ENCODE data around the gene CTXN1.
A peak's percentile ranks its signal among the peaks of the same experiment; 100 is the strongest.

CTXN1 gene

DNA sequence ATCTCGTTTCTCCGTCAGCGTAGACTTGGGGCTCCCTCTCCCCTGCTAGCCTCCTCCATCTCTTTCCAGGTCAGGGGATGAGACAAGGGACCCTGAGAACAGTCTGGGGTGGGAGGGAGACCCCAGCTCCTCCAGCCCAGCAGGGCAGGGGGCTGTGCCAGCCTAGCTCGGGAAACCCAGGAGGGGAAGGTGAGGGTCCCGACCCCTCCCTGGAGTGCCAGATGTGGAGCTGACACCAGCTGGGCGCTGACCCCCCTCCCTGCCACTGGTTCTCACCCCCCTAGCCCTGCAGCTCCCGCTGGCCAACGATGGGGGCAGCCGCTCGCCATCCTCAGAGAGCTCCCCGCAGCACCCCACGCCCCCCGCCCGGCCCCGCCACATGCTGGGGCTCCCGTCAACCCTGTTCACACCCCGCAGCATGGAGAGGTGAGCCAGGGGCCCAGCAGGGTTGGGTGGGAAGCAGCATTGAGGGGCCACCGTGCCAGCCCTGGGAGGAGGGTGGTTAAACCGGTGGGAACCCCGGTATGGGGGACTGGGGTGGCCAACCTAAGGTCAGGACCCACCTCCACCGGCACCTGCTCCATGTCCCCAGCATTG is 16.4 kb downstream of the CTXN1 start:
- Histone ChIP-seq H3K9ac (ENCODE audit: low read length) (no peak overlapping the region), H3K9me3 (ENCODE audit: control insufficient read depth, low read depth, low read length) (no peaks in the 10 kb centered on the region), H3K4me1 (ENCODE audit: control insufficient read depth, low read depth, low read length) (peaks cover 4% of the 10 kb centered on the region), H3K27ac (ENCODE audit: low read length) (no peak overlapping the region), H3K4me3 (ENCODE audit: low read length) (no peak overlapping the region), H3K36me3 (ENCODE audit: control insufficient read depth, low read depth, low read length) (peaks cover 16% of the 10 kb centered on the region), H3K27me3 (ENCODE audit: control insufficient read depth, insufficient read depth, low read length) (peaks cover 9% of the 10 kb centered on the region)

DNA sequence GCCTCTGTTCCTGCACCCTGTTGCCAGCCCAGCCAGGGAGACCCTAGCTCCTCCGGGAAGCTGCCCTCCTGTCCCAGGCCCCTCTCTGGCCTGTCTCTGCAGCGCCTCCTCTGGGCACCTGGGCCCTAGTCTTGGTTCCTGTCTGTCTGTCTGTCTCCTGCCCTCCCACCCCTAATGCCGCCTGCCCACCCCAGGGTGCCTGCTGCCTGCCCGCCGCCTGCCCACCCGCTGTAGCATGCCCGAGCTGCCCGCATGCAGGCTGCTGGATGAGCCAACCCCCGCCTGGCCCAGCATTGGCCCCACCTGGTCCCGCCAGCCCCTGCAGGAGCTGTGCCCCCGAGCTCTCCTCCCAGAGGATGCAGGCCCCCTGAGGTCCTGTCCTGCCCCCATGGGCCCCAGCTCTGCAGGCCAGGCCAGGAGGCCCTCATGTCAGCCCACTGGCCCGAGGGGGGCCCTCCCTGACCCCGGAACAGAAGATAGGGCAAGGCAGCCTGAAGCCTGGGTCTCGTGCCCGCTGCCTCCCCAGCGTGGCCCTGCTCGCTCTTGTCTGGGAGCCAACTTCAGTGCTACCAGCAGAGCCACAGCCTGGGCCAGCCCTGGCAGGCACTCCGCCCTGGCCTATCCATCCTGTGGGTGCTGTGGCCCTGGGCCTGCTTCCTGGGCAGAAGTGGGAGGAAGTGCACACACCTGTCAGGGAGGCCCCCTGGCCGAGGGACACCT is 17.0 kb downstream of the CTXN1 start:
- no peak overlapping the region for H3K27ac ChIP-seq (ENCODE audit: low read length)
- no peak overlapping the region for H3K4me3 ChIP-seq (ENCODE audit: low read length)
- peaks cover 5% of the 10 kb centered on the region for H3K4me1 ChIP-seq (ENCODE audit: control insufficient read depth, low read depth, low read length)
- peaks cover 2% of the 10 kb centered on the region for H3K27me3 ChIP-seq (ENCODE audit: control insufficient read depth, insufficient read depth, low read length)
- peaks cover 16% of the 10 kb centered on the region for H3K36me3 ChIP-seq (ENCODE audit: control insufficient read depth, low read depth, low read length)
- no peaks in the 10 kb centered on the region for H3K9me3 ChIP-seq (ENCODE audit: control insufficient read depth, low read depth, low read length)
- H3K9ac ChIP-seq (ENCODE audit: low read length), result no peak overlapping the region

DNA sequence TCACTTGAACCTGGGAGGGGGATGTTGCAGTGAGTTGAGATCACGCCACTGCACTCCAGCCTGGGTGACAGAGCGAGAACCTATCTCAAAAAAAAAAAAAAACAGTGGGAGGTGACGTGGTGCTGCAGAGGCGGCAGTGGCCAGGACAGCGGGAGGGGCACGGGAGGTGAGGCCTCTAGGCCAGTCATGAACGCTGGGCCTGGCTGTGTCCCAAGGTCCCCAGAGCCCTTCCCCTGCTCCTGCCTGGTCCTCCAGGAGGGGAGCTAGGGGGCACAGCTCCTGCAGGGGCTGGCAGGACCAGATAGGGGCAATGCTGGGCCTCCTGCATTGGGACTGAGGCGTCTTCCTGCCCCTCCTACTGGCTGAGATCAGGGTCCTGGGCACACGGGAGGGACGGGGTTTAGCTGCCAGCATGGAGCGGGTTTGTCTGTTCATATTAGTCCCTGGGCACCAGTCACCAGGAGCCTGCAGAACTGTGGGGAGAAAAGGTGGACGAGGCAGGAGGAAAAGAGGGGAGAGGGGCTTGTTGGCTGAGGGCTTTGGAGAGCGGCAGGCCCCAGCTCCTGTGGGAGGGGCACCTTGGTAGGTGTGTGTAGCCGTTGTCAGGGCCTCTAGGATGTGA is 17.7 kb downstream of the CTXN1 start:
- no peak overlapping the region for H3K9ac ChIP-seq (ENCODE audit: low read length)
- no peak overlapping the region for H3K4me3 ChIP-seq (ENCODE audit: low read length)
- no peak overlapping the region for H3K27ac ChIP-seq (ENCODE audit: low read length)
- H3K4me1 ChIP-seq (ENCODE audit: control insufficient read depth, low read depth, low read length), result peaks cover 5% of the 10 kb centered on the region
- H3K9me3 ChIP-seq (ENCODE audit: control insufficient read depth, low read depth, low read length), result no peaks in the 10 kb centered on the region
- no peaks in the 10 kb centered on the region for H3K27me3 ChIP-seq (ENCODE audit: control insufficient read depth, insufficient read depth, low read length)
- peaks cover 16% of the 10 kb centered on the region for H3K36me3 ChIP-seq (ENCODE audit: control insufficient read depth, low read depth, low read length)

DNA sequence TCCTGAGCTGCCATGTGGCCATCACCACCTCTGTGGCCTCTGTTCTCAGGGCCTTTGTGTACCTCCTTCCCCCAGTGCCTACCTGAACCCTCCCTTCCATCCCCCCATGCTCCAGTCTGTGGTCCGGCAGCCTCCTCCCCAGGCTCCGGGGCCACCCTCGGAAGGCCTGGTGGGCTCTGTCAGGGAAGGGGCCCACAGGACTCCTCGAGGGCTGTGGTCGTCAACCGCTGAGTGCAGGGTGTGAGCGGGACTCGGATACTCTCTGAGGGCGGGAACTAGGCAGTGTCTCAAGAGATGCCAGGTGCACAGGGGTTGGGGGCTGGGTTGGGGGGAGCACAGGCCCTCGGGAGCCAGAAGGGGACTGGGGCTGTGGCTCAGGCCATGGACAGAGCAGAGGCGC is 18.4 kb downstream of the CTXN1 start:
- Histone ChIP-seq H3K9me3 (ENCODE audit: control insufficient read depth, low read depth, low read length) (no peaks in the 10 kb centered on the region), H3K27ac (ENCODE audit: low read length) (no peak overlapping the region), H3K36me3 (ENCODE audit: control insufficient read depth, low read depth, low read length) (peaks cover 16% of the 10 kb centered on the region), H3K4me1 (ENCODE audit: control insufficient read depth, low read depth, low read length) (peaks cover 11% of the 10 kb centered on the region), H3K27me3 (ENCODE audit: control insufficient read depth, insufficient read depth, low read length) (no peaks in the 10 kb centered on the region), H3K9ac (ENCODE audit: low read length) (no peak overlapping the region), H3K4me3 (ENCODE audit: low read length) (no peak overlapping the region)

DNA sequence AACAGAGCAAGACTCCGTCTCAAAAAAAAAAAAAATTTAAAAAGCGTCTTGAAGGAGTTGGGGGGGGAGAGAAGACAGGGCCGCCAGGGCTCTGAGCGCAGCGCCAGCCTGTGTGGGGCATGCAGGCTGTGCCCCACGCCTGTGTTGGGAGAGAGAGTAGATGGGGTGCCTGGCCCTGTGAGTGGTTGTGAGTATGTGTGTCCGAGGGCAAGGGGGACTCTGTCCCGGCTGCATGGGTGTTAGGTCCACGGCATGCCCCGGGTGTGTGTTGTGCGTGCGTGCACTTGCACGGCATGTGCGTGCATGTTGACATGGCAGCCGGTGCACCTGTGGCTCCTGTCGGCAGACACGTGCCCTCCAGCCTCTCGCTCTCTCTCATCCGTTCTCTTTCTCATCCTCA is 18.8 kb downstream of the CTXN1 start:
- Histone ChIP-seq H3K36me3 (ENCODE audit: control insufficient read depth, low read depth, low read length) (peaks cover 16% of the 10 kb centered on the region), H3K27ac (ENCODE audit: low read length) (no peak overlapping the region), H3K4me1 (ENCODE audit: control insufficient read depth, low read depth, low read length) (peaks cover 13% of the 10 kb centered on the region), H3K4me3 (ENCODE audit: low read length) (no peak overlapping the region), H3K27me3 (ENCODE audit: control insufficient read depth, insufficient read depth, low read length) (no peaks in the 10 kb centered on the region), H3K9ac (ENCODE audit: low read length) (no peak overlapping the region), H3K9me3 (ENCODE audit: control insufficient read depth, low read depth, low read length) (no peaks in the 10 kb centered on the region)

DNA sequence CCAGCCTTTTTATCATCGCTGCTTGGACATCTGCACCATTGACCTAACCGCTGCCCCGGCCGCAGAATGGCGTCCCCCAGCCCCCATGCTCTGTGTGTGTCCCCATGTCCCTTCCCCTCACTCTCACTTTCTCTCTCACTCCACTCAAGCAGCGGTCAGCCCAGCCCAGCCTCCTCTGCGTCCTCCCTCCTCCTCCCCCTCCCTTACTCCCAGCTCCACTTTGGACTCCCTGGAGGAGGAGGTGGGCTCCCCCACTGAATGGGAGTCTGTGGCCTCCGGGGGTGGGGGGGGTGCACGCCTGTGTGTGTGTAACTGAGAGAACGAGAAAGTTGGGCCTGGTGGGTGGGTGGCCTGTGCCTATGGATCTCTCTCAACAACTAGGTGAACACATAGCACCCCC is 20.1 kb downstream of the CTXN1 start:
- Histone ChIP-seq H3K9me3 (ENCODE audit: control insufficient read depth, low read depth, low read length) (no peaks in the 10 kb centered on the region), H3K9ac (ENCODE audit: low read length) (no peak overlapping the region), H3K4me3 (ENCODE audit: low read length) (no peak overlapping the region), H3K27me3 (ENCODE audit: control insufficient read depth, insufficient read depth, low read length) (no peaks in the 10 kb centered on the region), H3K4me1 (ENCODE audit: control insufficient read depth, low read depth, low read length) (peaks cover 13% of the 10 kb centered on the region), H3K36me3 (ENCODE audit: control insufficient read depth, low read depth, low read length) (peaks cover 6% of the 10 kb centered on the region), H3K27ac (ENCODE audit: low read length) (no peak overlapping the region)

DNA sequence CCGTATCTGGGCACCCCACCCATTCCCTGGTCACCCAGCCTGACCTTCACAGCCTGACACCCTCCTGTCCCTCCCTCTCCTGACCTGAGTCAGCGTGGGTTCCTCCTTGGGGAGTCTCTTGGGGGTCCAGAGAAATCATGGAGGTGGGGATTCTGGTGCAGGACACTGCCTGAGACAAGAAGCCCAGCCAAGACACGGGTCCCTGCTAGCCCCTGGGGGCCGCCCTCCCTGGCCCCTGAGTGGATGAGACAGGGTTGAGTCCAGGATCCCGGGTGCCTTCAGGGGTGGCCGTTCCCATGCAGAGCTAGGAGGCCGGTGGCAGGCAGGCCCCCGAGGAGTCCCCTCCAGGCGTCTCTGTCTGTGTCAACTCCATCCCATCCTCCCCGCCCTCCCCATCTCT is 20.7 kb downstream of the CTXN1 start:
- Histone ChIP-seq H3K36me3 (ENCODE audit: control insufficient read depth, low read depth, low read length) (peaks cover under 1% of the 10 kb centered on the region), H3K27ac (ENCODE audit: low read length) (no peak overlapping the region), H3K4me3 (ENCODE audit: low read length) (no peak overlapping the region), H3K9ac (ENCODE audit: low read length) (no peak overlapping the region), H3K9me3 (ENCODE audit: control insufficient read depth, low read depth, low read length) (no peaks in the 10 kb centered on the region), H3K27me3 (ENCODE audit: control insufficient read depth, insufficient read depth, low read length) (no peaks in the 10 kb centered on the region), H3K4me1 (ENCODE audit: control insufficient read depth, low read depth, low read length) (peaks cover 13% of the 10 kb centered on the region)

DNA sequence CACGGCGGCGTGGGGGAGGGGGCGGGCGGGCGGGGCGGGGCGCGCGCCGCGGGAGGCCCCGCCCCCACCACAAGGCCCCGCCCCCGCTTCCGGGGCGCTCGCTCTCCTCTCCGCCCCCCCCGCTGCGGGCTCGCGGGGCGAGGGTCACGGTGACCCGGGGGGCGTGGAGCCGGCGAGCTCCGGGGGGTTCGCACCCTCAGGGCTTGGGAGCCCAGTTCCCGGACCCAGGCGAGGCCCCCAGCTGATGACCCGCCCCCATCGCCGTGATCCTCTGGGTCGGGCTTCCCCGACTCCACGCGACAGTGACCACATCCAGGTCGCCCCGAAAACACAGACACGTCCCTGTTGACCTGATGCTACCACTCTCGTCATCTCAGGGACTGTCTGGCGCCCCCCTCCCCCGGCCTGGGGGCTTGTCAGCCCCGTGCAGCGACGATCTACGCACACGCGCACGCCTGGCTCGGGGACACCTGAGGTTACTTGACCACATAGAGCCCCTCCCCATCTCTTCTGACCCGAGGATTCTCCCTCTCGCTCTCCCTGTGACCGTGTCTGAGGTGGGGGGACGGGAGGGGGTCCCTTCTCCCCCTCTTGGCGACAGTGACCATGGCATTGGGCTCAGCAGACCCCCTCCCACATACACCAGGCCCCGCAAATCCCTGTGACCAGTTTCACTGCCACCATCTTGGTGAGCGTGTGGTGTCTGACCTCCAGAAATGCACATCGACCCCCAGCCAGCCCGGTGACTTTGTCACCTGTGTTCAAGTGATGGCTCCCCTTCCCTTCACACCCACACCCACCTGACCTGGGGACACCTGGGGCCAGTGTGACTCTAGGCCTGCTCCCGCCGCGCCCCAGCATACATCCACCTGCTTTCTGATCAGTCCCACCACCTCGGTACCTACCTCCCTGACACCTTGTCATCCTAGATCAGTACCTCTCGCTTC is 21.6 kb downstream of the CTXN1 start:
- peak overlapping the region; percentile 52 for H3K9ac ChIP-seq (ENCODE audit: low read length)
- H3K9me3 ChIP-seq (ENCODE audit: control insufficient read depth, low read depth, low read length), result no peaks in the 10 kb centered on the region
- H3K4me3 ChIP-seq (ENCODE audit: low read length), result peak overlapping the region; percentile 84
- H3K36me3 ChIP-seq (ENCODE audit: control insufficient read depth, low read depth, low read length), result no peaks in the 10 kb centered on the region
- peaks cover 13% of the 10 kb centered on the region for H3K4me1 ChIP-seq (ENCODE audit: control insufficient read depth, low read depth, low read length)
- H3K27ac ChIP-seq (ENCODE audit: low read length), result no peak overlapping the region
- no peaks in the 10 kb centered on the region for H3K27me3 ChIP-seq (ENCODE audit: control insufficient read depth, insufficient read depth, low read length)

DNA sequence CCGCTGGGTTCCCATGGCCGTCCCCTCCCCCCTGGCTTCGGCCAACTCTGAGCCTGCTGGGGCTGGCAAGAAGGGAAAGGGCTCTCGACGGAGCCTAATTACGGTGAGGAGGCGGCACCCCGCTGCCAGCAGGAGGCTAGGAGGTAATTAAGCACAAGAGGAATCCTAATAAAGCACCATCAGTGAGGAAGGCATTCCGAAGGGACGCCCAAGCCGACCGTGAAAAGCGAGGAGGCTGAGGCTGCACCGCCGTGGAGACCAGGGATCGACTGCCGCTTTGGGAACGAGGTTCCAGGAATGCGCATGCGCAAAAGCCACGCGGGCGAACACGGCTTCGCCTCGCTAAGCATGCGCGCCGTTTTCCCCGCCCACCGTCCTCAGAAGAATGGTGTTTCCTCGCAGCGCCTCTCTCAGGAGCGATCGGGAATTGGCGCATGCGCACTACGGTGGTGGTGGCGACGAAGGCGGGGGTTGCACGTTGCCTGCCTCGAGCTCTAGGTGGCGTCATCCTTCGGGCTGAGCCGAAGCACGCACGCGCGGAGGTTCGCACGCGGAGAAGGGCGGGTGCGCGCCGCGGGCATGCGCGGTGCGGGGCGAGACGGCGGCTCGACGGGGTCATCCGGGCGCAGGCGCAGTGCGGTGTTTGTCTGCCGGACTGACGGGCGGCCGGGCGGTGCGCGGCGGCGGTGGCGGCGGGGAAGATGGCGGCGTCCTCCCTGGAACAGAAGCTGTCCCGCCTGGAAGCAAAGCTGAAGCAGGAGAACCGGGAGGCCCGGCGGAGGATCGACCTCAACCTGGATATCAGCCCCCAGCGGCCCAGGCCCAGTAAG is 22.5 kb downstream of the CTXN1 start, which contains the start of gene MAP2K7:
MAP2K7 (plus strand) TSS at position 634 of the 830 bp plus-strand sequence; CDS start at position 702, 68 bp downstream.
- H3K9me3 ChIP-seq (ENCODE audit: control insufficient read depth, low read depth, low read length), result no peaks in the 10 kb centered on the region
- peak within 1 kb of the TSS; percentile 38 for H3K27ac ChIP-seq (ENCODE audit: low read length)
- peaks cover 13% of the 10 kb centered on the region for H3K4me1 ChIP-seq (ENCODE audit: control insufficient read depth, low read depth, low read length)

DNA sequence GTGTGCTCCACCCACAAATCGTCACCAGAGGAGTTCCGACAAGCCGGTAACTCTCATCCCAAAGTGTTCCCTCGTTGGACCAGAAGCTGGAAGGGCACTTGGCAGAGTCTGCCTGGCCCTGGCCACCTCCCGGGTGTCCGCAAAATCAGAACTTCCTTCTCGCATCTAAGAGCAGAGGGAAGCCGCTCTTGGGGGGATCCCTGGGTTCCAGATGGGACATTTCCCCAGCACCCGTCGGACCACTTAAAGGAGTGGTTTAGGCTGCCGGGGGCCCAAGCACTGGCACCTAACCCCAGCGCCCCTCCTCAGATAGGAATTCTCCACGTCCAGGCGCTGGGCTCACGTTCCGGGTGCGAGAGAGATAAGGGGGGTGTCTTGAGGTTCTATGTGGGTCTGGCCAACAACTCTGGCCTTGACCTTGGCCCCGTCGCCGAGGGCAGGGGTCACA is 23.1 kb downstream of the CTXN1 start:
- Histone ChIP-seq H3K9me3 (ENCODE audit: control insufficient read depth, low read depth, low read length) (no peaks in the 10 kb centered on the region), H3K9ac (ENCODE audit: low read length) (peak overlapping the region; percentile 73), H3K36me3 (ENCODE audit: control insufficient read depth, low read depth, low read length) (no peaks in the 10 kb centered on the region), H3K27ac (ENCODE audit: low read length) (peak overlapping the region; percentile 38), H3K27me3 (ENCODE audit: control insufficient read depth, insufficient read depth, low read length) (no peaks in the 10 kb centered on the region), H3K4me1 (ENCODE audit: control insufficient read depth, low read depth, low read length) (peaks cover 13% of the 10 kb centered on the region), H3K4me3 (ENCODE audit: low read length) (peak overlapping the region; percentile 78)

More for the DNA sequence above, 22.5 kb downstream of the CTXN1 start, which contains the start of gene MAP2K7:
- Histone ChIP-seq H3K4me3 (ENCODE audit: low read length) (peak within 1 kb of the TSS; percentile 84), H3K9ac (ENCODE audit: low read length) (peak within 1 kb of the TSS; percentile 73), H3K27me3 (ENCODE audit: control insufficient read depth, insufficient read depth, low read length) (no peaks in the 10 kb centered on the region), H3K36me3 (ENCODE audit: control insufficient read depth, low read depth, low read length) (no peaks in the 10 kb centered on the region)
